GM21423 (cell line): Measurements from ENCODE around the gene TRIP11.

Source experiments
- ATAC-seq: cut with Tn5 transposase; IDR thresholded peaks from one replicate; pipeline ENCODE4 v1.9.1; 2021; ENCODE audit warnings: mild to moderate bottlenecking, moderate library complexity; ENCODE audit not compliant: unreplicated experiment

Gene TRIP11

GRCh38 chr14:91961297-91962220 lies 78.3 kb downstream of the TRIP11 start:
- ATAC-seq, result no peak

- ATAC-seq, result no peak
Observed at GRCh38 chr14:91957876-91958313, 82.0 kb downstream of the TRIP11 start.

- no peak for ATAC-seq
Observed at GRCh38 chr14:91956616-91957015, 83.2 kb downstream of the TRIP11 start.

- ATAC-seq, result no peak
Observed at GRCh38 chr14:91955168-91955567, 84.7 kb downstream of the TRIP11 start.

- ATAC-seq, result no peak
Observed at GRCh38 chr14:91953170-91953985, 86.5 kb downstream of the TRIP11 start.

- ATAC-seq, result no peak
Observed at GRCh38 chr14:91947475-91948184, 92.2 kb downstream of the TRIP11 start, which contains the start of gene FBLN5. Gene FBLN5, minus strand, starts transcription at chr14:91947694. Its CDS starts 465 bp downstream, at chr14:91947229.

- ATAC-seq, result no peak
Observed at GRCh38 chr14:91946622-91947474, 93.0 kb downstream of the TRIP11 start.

GRCh38 chr14:91945751-91946621 lies 93.9 kb downstream of the TRIP11 start:
- no peak for ATAC-seq

GRCh38 chr14:91942946-91943345 lies 96.9 kb downstream of the TRIP11 start:
- ATAC-seq, result no peak

GRCh38 chr14:91942128-91942527 lies 97.7 kb downstream of the TRIP11 start:
- ATAC-seq, result no peak

- ATAC-seq, result no peak
Observed at GRCh38 chr14:91940209-91940608, 99.7 kb downstream of the TRIP11 start.

GRCh38 chr14:91935586-91935985 lies 104.3 kb downstream of the TRIP11 start:
- no peak for ATAC-seq

- ATAC-seq, result no peak
Observed at GRCh38 chr14:91934554-91935285, 105.1 kb downstream of the TRIP11 start.

GRCh38 chr14:91931478-91932088 lies 108.3 kb downstream of the TRIP11 start:
- ATAC-seq, result no peak

GRCh38 chr14:91929700-91930099 lies 110.2 kb downstream of the TRIP11 start:
- no peak for ATAC-seq

GRCh38 chr14:91927800-91928199 lies 112.1 kb downstream of the TRIP11 start:
- ATAC-seq, result no peak

- no peak for ATAC-seq
Observed at GRCh38 chr14:91927191-91927590, 112.7 kb downstream of the TRIP11 start.
